Mesenchymal stem cell (in vitro differentiated cells and primary cell): Measurements from ENCODE around the gene ULK4.

ENCODE experiments used
- DNase-seq: peaks from one replicate; pipeline ENCODE4 v3.0.0-alpha.2; 2013
- H2AFZ ChIP-seq: one replicate; pipeline ENCODE4 v1.6.1; 2013; ENCODE audit warnings: low read depth, mild to moderate bottlenecking, control low read depth, inconsistent platforms, low read length, moderate library complexity
- H2AK5ac ChIP-seq: 2 replicates; pipeline ENCODE4 v1.6.1; 2013; ENCODE audit warnings: low read length, moderate library complexity, mild to moderate bottlenecking, inconsistent platforms; ENCODE audit not compliant: severe bottlenecking
- H2BK120ac ChIP-seq: one replicate; pipeline ENCODE4 v1.6.1; 2013; ENCODE audit warnings: low read depth, mild to moderate bottlenecking, inconsistent platforms, low read length, moderate library complexity
- H2BK12ac ChIP-seq, 2 experiments: one replicate each; pipeline ENCODE4 v1.6.1; 2013; ENCODE audit warnings: inconsistent platforms in 2 of 2, low read length in 2 of 2, mild to moderate bottlenecking in 2 of 2, moderate library complexity in 2 of 2, control low read depth in 1 of 2
- H2BK15ac ChIP-seq: one replicate; pipeline ENCODE4 v1.6.1; 2013; ENCODE audit warnings: mild to moderate bottlenecking, low read depth, inconsistent platforms; ENCODE audit not compliant: poor library complexity, severe bottlenecking
- H2BK5ac ChIP-seq: 2 replicates; pipeline ENCODE4 v1.6.1; 2013; ENCODE audit warnings: low read depth, mild to moderate bottlenecking, low read length, control low read depth, inconsistent platforms; ENCODE audit not compliant: poor library complexity, severe bottlenecking
- H3K14ac ChIP-seq, 2 experiments: one replicate each; pipeline ENCODE4 v1.6.1; 2013; ENCODE audit warnings: inconsistent platforms in 2 of 2, low read length in 2 of 2, control low read depth in 1 of 2, mild to moderate bottlenecking in 1 of 2, moderate library complexity in 1 of 2
- H3K18ac ChIP-seq, 2 experiments: one replicate each; pipeline ENCODE4 v1.6.1; 2013; ENCODE audit warnings: inconsistent platforms in 2 of 2, low read length in 2 of 2, control low read depth in 1 of 2, low read depth in 1 of 2, mild to moderate bottlenecking in 1 of 2
- H3K23ac ChIP-seq, 2 experiments: one replicate each; pipeline ENCODE4 v1.6.1; 2013; ENCODE audit warnings: inconsistent platforms in 2 of 2, low read length in 2 of 2, mild to moderate bottlenecking in 2 of 2, moderate library complexity in 2 of 2, control low read depth in 1 of 2
- H3K27ac ChIP-seq: 2 replicates; pipeline ENCODE4 v1.5.1; 2013; ENCODE audit warnings: mild to moderate bottlenecking, moderate library complexity, low read length, control low read depth, inconsistent platforms; ENCODE audit not compliant: poor library complexity, severe bottlenecking
- H3K27me3 ChIP-seq, 2 experiments: 2 replicates each; pipeline versions ENCODE4 v1.6.1 to v1.7.0; 2013; ENCODE audit warnings: low read length in 2 of 2, mild to moderate bottlenecking in 2 of 2, moderate library complexity in 2 of 2, control low read depth in 1 of 2, inconsistent platforms in 1 of 2; ENCODE audit not compliant: control insufficient read depth in 1 of 2, insufficient read depth in 1 of 2
- H3K36me3 ChIP-seq, 2 experiments: 2 replicates each; pipeline versions ENCODE4 v1.6.1 to v1.7.0; 2013; ENCODE audit warnings: low read length in 2 of 2, control low read depth in 1 of 2, inconsistent platforms in 1 of 2, low read depth in 1 of 2, mild to moderate bottlenecking in 1 of 2; ENCODE audit not compliant: insufficient read depth in 2 of 2, control insufficient read depth in 1 of 2
- H3K4ac ChIP-seq, 2 experiments: one replicate each; pipeline ENCODE4 v1.6.1; 2013; ENCODE audit warnings: inconsistent platforms in 2 of 2, low read length in 2 of 2, mild to moderate bottlenecking in 2 of 2, moderate library complexity in 2 of 2, control low read depth in 1 of 2, low read depth in 1 of 2
- H3K4me1 ChIP-seq: 2 replicates; pipeline ENCODE4 v1.6.1; 2013; ENCODE audit warnings: low read depth, low read length, control low read depth; ENCODE audit not compliant: control insufficient read depth, insufficient read depth
- H3K4me2 ChIP-seq: 2 replicates; pipeline ENCODE4 v1.6.1; 2013; ENCODE audit warnings: low read length, mild to moderate bottlenecking, inconsistent platforms; ENCODE audit not compliant: poor library complexity, severe bottlenecking
- H3K4me3 ChIP-seq, 2 experiments: 2 replicates each; pipeline versions ENCODE4 v1.5.1 to v1.7.0; 2013; ENCODE audit warnings: low read length in 2 of 2, mild to moderate bottlenecking in 2 of 2, control low read depth in 1 of 2, low read depth in 1 of 2; ENCODE audit not compliant: insufficient read depth in 1 of 2
- H3K79me1 ChIP-seq: replicated peaks from 2 replicates; pipeline ENCODE4 v1.6.1; 2013; ENCODE audit warnings: mild to moderate bottlenecking, control low read depth, low read length, inconsistent platforms; ENCODE audit not compliant: poor library complexity, severe bottlenecking
- H3K9ac ChIP-seq: 2 replicates; pipeline ENCODE4 v1.7.0; 2013; ENCODE audit warnings: mild to moderate bottlenecking, low read length, moderate library complexity
- H3K9me3 ChIP-seq: 2 replicates; pipeline ENCODE4 v1.7.0; 2013; ENCODE audit warnings: mild to moderate bottlenecking, low read length; ENCODE audit not compliant: control insufficient read depth
- H4K8ac ChIP-seq: one replicate; pipeline ENCODE4 v1.6.1; 2013; ENCODE audit warnings: inconsistent platforms, mild to moderate bottlenecking, low read length, moderate library complexity
- H4K91ac ChIP-seq: one replicate; pipeline ENCODE4 v1.6.1; 2013; ENCODE audit warnings: mild to moderate bottlenecking, low read length, inconsistent platforms
- WGBS: methylation state at CpG from one replicate; pipeline ENCODE4 v1.1.7; 2013; ENCODE audit warnings: mixed read lengths; 5-methylcytosine and 5-hydroxymethylcytosine counted together

The ULK4 gene

DNA sequence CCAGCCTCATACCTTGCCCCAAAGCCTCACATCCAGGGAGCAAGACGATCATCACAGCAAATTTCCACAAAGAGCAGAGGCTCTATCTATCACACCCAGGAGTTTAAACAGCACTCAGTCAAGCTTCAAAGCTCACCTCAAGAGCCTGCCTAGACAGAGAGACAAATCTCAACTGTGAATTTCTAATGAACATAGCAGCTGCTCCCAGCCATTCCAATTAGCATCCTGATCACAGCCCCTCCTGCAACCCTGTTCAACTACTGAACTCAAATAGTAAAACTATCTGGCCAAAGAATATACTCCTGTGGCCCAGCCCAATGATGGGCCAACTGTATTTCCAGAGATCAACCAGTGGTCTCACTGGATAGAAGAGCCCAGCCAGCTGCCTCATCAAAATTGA is 492.8 kb downstream of the ULK4 start:
- no peak for DNase-seq

DNA sequence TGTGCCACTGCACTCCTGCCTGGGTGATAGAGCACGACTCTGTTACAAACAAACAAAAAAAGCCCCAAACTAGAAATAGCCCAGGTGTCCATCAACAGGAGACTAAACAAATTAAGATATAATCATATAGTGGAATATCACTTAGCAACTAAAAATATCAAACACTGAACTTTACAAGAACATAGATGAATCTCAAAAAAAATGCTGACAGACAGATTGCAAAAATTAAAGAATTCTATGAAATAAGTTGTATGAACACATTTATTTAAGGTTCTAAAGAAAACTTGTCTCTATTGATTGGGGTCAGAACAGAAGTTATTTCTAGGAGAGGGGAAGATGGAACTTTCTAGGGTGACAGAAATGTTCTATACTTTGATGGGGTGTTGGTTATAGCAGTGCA is 494.4 kb downstream of the ULK4 start:
- Histone ChIP-seq H3K27ac (no peak overlapping the region), H3K36me3 (no peaks in the 10 kb centered on the region), H3K14ac (no peak overlapping the region), H3K4me1 (no peaks in the 10 kb centered on the region), H3K18ac (no peak overlapping the region), H3K4ac (no peak overlapping the region), H3K27me3 (no peaks in the 10 kb centered on the region), H2BK12ac (no peak overlapping the region), H3K79me1 (no peaks in the 10 kb centered on the region), H2BK120ac (no peak overlapping the region), H3K4me3 (no peak overlapping the region), H3K23ac (no peak overlapping the region), H3K9ac (no peak overlapping the region), H2AK5ac (no peak overlapping the region), H3K4me2 (no peak overlapping the region), H4K91ac (no peak overlapping the region), H4K8ac (no peak overlapping the region), H3K9me3 (peaks cover 32% of the 10 kb centered on the region), H2AFZ (no peak overlapping the region), H2BK5ac (no peak overlapping the region), H2BK15ac (no peak overlapping the region)
- no CpG with 5 or more reads among the region's 1 CpG for WGBS
- DNase-seq: no peak

More for the DNA sequence above, 492.8 kb downstream of the ULK4 start:
- no peaks in the 10 kb centered on the region for H3K27me3 ChIP-seq
- H3K18ac ChIP-seq: no peak overlapping the region
- no peak overlapping the region for H2BK15ac ChIP-seq
- WGBS: 83% methylated on average over 1 of the region's 1 CpG
- no peaks in the 10 kb centered on the region for H3K79me1 ChIP-seq
- H4K8ac ChIP-seq: no peak overlapping the region
- H3K4ac ChIP-seq: no peak overlapping the region
- no peak overlapping the region for H2AK5ac ChIP-seq
- H2BK12ac ChIP-seq: no peak overlapping the region
- no peak overlapping the region for H3K23ac ChIP-seq
- no peak overlapping the region for H3K27ac ChIP-seq
- H3K9me3 ChIP-seq: peaks cover 45% of the 10 kb centered on the region
- H3K9ac ChIP-seq: no peak overlapping the region
- H2AFZ ChIP-seq: no peak overlapping the region
- H3K4me1 ChIP-seq: no peaks in the 10 kb centered on the region
- H4K91ac ChIP-seq: no peak overlapping the region
- H3K4me3 ChIP-seq: no peak overlapping the region
- H3K14ac ChIP-seq: no peak overlapping the region
- H3K4me2 ChIP-seq: no peak overlapping the region
- no peak overlapping the region for H2BK5ac ChIP-seq
- no peak overlapping the region for H2BK120ac ChIP-seq
- no peaks in the 10 kb centered on the region for H3K36me3 ChIP-seq

DNA sequence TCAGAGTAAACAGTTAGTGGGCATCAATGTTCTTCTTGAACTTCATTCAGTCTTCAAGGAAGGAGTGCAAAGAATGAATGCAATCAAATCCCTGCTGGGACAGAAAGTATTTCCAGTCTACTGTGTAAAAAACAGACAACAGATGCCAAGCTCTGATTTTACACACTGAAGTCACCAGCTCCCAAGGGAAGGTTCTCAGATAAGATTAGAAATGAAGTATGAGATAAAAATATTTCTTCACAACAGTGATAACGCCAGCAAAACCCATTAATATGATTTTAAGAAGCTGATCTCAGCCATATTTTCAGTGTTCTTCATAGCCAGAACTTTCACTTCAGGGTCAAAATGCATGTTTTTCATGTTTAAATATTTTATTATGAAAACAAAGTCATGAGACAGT is 497.0 kb downstream of the ULK4 start:
- H2BK15ac ChIP-seq: no peak overlapping the region

GRCh38 chr3:41464401-41464800 is 497.5 kb downstream of the ULK4 start:
- no peaks in the 10 kb centered on the region for H3K27me3 ChIP-seq
- no peak overlapping the region for H4K8ac ChIP-seq
- H3K18ac ChIP-seq: no peak overlapping the region
- H3K79me1 ChIP-seq: no peaks in the 10 kb centered on the region
- no peak overlapping the region for H2BK120ac ChIP-seq
- no peaks in the 10 kb centered on the region for H3K4me1 ChIP-seq
- DNase-seq: no peak
- no peak overlapping the region for H4K91ac ChIP-seq
- no peaks in the 10 kb centered on the region for H3K36me3 ChIP-seq
- peaks cover 4% of the 10 kb centered on the region for H3K9me3 ChIP-seq
- no peak overlapping the region for H2BK15ac ChIP-seq
- no peak overlapping the region for H3K27ac ChIP-seq
- H3K9ac ChIP-seq: no peak overlapping the region
- H2AK5ac ChIP-seq: no peak overlapping the region
- H2BK12ac ChIP-seq: no peak overlapping the region
- no peak overlapping the region for H3K23ac ChIP-seq
- no peak overlapping the region for H2AFZ ChIP-seq
- H3K14ac ChIP-seq: no peak overlapping the region
- H3K4me3 ChIP-seq: peak overlapping the region in 1 of 2 experiments; percentile 39
- no peak overlapping the region for H3K4ac ChIP-seq
- no peak overlapping the region for H2BK5ac ChIP-seq
- no peak overlapping the region for H3K4me2 ChIP-seq
- WGBS: 91% methylated on average over 2 of the region's 2 CpGs

More for the DNA sequence above, 497.0 kb downstream of the ULK4 start:
- Histone ChIP-seq H3K4me2 (no peak overlapping the region), H3K27ac (no peak overlapping the region), H3K9ac (no peak overlapping the region), H3K4ac (no peak overlapping the region), H4K91ac (no peak overlapping the region), H3K27me3 (no peaks in the 10 kb centered on the region), H3K36me3 (no peaks in the 10 kb centered on the region), H3K9me3 (peaks cover 8% of the 10 kb centered on the region), H3K14ac (no peak overlapping the region), H3K4me1 (no peaks in the 10 kb centered on the region), H3K79me1 (no peaks in the 10 kb centered on the region), H3K18ac (no peak overlapping the region), H2AK5ac (no peak overlapping the region), H3K23ac (no peak overlapping the region), H3K4me3 (peak overlapping the region in 1 of 2 experiments; percentile 39), H2BK120ac (no peak overlapping the region), H2BK5ac (no peak overlapping the region), H2AFZ (no peak overlapping the region), H4K8ac (no peak overlapping the region), H2BK12ac (no peak overlapping the region)
- WGBS: no CpG with 5 or more reads among the region's 1 CpG
- DNase-seq: no peak
